Ramos (cell line): ENCODE measurements around the gene SPATA31D4.

Source experiments
- in situ Hi-C: fragments of 300-500 bp; cut with MboI; formaldehyde crosslinking; loops from one replicate; pipeline ENCODE4 v1.14.3; 2022; ENCODE audit warnings: low sequenced_read_pairs; ENCODE audit not compliant: unreplicated experiment

SPATA31D4 gene

DNA sequence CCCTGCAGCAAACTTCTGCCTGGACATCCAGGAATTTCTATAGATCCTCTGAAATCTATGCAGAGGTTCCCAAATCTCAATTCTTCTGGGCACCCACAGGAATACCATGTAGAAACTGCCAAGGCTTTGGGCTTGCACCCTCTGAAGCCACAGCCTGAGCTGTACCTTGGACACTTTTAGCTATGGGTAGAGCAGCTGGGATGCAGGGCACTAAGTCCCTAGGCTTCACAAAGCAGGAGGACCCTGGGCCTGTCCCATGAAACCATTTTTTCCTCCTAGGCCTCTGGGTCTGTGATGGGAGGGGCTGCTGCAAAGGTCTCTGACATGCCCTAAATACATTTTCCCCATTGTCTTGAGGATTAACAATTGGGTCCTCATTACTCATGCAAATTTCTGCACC is 27.4 kb downstream of the SPATA31D4 start:
- in situ Hi-C loops: no loop called here

DNA sequence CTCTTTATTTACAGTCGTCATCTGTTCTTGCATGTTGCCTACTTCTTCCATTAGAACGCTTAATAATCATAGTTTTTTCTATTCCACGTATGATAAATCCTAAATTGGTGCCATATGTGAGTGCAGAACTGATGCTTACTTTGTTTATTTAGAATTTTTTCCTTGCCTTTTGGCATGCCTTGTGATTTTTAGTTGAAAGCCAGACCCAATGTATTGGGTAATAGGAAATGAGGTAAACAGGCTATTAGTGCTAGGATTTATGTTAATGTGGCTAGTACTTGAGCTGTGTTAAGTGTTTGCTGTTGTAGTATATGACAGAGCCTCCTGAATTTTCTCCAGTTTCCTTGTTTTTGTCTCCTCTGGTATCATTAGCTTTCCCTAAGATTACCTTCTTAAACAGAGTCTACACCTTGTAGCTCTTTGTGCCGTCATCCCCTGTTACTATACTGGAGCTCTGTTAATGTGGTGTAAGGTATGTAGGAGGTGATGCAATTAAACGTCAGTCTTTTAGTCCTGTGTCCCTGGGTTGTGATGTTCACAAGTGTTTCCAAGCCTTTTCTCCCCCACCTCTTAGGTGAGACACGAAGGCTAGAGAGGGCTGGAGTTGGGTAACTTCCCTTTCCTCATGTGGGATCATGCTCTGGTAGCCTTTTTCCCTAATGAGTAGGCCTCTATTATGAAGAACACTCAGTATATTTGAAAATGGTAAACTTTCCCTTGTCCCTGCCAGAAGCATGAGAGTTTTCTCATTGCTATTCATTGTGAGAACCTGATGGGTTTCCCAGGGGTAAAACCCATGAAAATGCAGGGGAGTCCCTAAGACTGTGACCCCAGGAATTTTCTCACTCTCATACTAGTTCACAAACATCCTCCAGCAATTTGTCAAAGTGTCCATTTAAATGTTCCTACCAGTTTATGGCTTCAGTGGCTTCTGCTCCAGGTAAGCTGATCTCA is 36.3 kb downstream of the SPATA31D4 start:
- in situ Hi-C loops: no loop called here

DNA sequence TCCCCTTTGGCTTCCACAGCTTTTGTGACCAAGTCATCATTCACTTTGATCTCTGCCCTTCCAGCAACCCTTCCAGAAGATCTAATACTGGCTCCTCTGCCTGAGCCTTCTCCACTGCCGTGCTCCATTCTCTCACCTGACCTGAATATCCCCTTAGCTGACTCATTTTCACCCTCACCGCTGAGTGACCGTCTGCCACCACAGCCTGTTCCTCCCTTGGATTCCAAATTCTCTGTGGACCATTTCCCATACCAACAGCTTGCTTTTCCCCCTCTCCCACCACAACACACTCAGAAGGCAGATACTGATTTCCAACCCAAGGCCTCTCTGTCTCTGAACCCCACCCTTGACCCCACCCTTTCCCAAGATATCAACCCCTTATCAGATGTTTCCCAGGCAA is 39.8 kb downstream of the SPATA31D4 start:
- in situ Hi-C loops: no loop called here

DNA sequence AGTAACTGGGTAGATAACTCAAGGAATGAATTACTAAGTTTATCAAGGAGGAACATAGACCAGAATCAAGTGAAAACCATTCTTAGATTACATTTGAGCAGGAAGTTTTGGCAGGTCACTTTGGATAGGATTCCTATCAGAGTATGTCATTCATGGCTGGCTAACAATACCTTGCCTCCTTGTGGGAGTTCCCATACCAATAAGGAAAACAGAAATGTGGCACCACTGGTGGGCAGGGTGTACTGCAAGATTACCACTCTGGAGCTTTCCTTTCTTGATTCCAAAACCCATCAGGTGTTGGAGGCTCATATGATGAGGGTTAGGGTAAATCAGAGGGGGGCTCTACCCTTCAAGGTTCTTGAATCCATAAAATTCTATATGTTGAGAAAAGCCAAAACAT is 41.7 kb downstream of the SPATA31D4 start:
- in situ Hi-C loops: no loop called here

DNA sequence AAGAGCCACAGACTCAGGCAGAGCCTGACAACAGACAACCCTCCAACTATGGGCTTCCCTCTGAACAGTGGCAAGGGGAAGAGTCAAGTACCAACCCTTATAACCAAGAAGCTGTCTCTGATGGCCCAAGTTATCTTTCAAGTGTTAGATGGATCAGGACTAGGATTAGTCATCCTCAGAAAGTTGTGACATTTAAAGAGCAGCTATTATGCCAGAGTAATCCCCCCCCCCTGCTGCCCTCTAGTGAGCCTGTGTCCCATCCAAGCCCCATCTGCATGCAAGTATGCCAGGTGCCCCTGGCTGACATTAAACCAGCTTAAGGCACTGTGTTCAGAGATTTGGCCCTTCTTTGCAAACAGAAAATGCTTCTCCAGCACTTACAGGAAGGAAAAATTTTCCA is 43.5 kb downstream of the SPATA31D4 start:
- in situ Hi-C loops: no loop called here

DNA sequence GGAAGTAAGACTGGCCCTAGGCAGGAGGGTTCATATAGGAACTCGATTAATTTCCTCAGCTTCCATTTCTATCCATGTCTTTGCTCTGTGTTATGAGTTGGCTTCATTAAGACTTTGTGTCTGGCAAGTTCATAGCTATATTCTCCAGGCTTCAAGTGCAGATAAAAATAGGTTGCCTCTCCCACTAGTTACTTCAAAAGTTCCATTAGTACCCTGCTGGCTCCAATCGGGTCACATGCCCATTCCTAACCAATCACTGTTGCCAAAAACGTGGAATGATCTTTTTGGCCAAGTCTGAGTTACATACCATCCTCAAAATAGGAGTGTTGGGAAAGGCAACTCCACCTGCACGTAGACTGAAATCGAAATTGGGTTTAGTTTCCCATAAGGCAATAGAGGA is 46.5 kb downstream of the SPATA31D4 start:
- in situ Hi-C loops: no loop called here

DNA sequence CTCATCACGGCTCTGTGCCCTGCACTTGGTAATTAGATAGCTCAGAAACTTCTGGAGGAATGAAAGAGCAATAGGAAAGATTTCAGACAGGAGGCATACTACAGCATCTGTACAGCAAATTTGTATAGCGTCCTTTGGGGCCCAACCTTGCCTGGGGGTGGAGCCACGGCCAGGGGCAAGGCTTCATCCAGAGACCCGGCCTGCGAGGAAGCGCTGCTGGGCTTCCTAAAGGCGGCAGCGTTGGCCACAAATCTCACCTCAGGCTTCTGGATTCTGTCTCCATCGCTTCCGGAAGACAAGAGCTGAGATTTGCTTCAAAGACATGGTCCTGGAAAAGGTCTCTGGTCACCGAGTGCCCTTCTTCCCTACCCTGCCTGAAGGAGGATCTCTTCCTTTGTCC is 48.1 kb downstream of the SPATA31D4 start:
- in situ Hi-C loops: no loop called here

DNA sequence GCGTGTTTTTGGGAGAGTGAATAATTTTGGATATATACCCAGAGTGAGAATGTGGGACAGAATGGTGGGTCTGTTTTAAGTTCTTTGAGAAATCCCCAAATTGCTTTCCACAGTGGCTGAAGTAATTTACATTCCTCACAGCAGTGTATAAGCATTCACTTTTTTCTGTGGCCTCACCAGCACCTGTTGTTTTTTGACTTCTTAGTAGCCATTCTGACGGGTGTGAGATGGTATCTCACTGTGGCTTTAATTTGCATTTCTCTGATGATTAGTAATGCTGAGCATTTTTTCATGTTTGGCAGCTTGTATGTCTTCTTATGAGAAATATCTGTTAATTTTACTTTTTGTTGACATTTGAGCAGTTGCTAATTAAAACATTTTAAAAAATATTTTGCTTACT is 51.0 kb downstream of the SPATA31D4 start:
- in situ Hi-C loops: no loop called here

DNA sequence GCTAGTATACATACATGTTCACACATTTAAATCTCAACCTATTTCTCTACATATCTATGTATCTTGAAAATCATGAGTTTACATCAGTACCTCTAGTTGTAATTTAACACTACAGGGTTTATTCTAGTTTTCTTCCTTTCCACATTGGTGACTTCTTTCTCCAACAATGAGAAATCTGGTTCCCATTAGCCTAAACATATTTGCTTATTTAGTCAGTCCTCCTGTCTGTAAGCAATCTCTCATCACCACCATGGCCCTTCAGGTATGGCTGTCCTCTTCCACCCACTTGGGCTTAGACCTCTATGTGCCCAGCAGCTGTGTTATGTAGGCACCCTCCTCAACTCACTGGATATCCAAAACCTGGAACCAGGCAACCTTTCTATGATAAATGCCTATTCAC is 52.3 kb downstream of the SPATA31D4 start:
- in situ Hi-C loops: no loop called here

DNA sequence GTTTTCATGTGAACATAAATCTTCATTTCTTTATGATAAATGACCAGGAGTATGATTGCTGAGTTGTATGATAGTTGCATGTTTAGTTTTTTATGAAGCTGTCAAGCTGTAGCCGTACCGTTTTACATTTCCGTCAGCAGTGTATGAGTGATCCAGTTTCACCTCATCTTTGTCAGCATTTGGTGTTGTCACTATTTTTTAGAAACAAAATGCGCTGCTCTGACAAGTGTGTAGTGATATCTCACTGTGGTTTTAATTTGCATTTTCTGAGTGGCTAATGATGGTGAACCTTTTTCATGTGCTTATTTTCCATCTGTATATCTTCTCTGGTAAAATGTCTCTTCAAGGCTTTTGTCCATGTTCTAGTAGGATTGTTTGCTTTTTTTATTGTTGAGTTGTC is 53.7 kb downstream of the SPATA31D4 start:
- in situ Hi-C loops: no loop called here
